Measurements from ENCODE around the gene PSMB1.

Gene PSMB1

DNA sequence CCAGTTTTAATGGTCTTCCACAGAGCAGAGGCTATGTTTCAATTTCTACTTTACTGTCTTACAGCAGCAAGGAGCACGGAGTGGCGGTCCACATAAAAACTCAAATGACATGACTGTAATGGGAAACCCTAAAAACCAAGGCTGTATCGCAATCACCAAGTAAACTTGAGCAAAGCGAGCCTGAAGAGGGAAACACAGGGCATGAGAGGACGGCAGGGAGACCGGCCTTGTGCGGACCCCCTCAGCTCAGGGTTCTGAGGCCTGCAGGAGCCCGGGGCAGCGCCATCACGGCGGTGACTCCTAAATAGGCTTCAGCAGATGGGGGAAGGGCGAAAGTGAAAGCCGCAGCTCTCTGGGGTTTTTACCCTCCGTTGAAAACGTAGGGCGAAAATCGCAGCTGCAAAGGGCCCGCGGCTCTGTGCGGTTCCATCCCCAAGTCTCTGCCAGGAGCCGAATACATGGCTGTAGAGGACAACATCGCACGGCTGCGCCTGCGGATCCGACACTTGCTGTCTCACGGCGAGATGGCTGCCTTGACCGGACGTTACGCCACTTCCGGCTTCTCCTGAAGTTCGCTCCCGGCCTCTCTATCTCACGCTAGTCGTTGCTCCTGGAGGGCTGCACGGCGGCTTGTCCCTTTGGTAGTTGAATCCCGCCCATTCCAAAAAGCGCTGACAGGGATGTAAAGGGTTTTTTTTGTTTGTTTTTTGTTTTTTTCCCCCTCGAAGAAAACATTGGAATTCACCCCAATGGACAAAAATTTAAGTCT lies at the start of gene PSMB1:
PSMB1 (minus strand) TSS at position 543 of the 769 bp plus-strand sequence; CDS start at position 478, 65 bp downstream.
- peak; percentile 70 for DNase-seq

DNA sequence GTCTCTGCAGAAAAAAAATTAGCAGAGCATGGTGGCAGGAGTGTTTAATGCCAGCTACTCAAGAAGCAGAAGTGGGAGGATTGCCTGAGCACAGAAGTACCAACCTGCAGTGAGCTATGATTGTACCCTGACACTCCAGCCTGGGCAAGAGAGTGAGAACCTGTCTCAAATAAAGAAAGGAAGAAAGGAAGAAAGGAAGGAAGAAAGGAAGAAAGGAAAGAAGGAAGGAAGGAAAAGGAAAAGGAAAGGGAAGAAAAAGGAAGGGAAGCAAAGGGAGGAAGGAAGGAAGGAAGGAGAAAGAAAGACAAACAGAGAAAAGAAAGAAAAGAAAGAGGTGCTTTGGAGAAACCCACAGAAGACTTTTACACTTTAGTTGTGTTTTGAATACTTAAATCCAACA lies 44.2 kb upstream of the PSMB1 start:
- DNase-seq: no peak

DNA sequence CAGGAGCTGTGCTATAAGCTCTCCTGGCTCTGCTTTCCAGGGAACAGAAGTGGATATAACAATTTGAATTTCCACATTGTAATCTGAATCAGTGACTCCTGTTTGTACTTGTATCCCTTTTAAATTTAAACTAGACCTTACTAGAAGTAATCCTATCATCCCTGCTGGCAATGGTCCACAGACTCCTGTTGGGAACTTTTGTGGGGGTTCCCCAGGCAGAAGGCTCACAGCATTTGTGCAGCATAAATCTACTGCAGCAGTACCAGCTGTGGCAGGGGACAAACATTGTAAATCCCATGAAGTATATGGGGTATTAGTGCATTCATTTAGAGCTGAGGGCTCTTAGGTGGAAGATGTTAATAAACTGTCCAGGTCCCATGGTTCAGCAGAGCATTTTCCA lies 43.3 kb upstream of the PSMB1 start:
- DNase-seq: no peak

DNA sequence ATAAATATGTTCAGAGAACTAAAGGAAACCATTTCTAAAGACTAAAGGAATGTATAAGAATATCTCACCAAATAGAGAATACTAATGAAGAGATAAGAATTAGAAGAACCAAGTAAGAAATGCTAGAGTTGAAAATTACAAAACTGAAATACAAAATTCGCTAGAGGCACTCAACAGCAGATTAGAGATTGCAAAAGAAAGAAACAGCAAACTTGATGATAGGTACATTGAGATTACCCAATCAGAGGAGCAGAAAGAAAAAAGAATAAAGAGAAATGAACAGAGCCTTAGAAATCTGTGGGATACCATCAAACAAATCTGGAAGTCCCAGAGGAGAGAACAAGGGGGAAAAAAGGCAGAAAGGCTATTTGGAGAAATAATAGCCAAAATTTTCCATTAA lies 37.6 kb upstream of the PSMB1 start:
- DNase-seq: no peak

DNA sequence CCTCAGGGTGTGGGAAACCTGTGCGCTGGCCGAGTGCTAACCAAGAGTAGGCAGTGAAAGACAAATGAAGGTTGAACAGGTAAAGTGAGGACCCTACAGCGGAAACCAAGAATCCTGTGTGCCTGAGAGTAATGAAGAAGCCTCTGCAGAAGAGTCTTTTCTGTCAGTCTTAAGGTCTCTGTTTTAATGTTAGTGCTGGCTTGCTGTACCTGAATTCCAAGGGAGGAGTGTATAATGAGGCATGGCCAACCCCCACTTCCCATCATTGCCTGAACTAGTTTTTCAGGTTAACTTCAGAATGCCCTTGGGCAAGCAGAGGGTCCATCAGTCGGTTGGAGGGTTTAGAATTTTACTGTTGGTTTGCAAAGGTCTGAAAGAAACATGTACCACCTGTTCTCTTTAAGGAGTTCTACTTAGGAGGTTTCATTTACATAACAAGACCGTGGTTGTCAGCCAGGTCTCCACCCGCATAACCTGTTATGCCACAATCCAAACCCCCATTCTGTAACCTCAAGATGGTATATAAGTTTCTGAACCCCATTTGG lies 31.9 kb upstream of the PSMB1 start:
- no peak for DNase-seq

DNA sequence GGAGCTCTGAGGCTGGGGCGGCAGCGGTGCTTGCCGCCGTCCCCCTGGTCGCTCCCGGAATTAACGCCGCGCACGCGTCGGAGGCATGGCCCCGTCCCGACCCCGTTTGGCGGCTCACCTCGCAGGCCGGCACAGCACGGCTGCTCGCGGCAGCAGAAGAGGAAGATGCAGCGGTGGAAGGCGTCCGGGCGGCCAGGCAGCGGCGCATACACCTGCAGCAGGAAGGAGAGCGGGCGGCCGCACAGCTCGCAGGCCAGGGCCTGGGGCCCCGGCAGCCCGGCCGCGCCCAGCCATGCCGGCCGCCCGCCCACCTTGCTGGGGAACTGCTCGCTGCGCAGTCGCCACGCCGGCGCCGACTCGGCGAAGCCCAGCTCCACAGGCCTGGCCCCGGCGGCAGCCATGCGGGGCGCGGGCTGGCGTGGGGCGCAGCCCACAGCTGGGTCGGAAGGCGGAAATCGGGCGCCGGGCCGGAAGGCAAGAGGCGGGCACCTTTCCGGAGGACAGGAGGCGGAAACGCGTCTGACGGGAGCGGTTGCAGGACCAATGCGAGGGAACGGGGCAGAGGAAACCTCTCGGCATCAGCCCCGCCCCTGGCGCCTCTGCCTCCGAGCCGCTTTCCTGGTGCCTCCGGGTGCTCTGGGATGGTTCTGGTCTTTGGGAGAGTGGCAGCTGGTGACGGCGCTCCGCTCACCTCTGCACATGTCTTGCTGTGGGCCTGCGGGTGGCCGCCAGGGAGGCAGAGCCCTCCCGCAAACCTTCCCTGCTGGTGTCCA lies 31.3 kb upstream of the PSMB1 start, which contains the start of gene PDCD2:
PDCD2 (minus strand) TSS at position 457 of the 773 bp plus-strand sequence; CDS start at position 401, 56 bp downstream.
- peak; percentile 74 for DNase-seq

DNA sequence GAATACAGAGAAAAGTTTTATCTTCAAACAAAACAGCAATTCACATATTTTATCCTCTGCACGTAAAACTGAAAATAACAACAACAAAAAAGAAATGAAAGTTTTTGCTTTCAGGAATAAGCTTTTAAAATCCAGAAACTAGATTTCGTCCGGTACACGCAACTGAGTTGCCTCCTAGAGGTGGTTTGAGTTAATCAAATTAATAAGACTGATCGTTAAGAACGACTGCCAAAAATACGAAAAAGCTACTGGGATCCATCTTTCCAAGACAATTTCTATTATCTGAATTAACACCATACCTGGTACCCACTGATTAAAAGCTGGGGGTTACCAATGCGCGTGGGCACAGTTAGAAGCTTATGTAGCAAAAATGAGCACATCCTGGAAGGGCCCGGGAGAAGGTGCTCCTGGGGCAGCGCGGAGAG lies 30.7 kb upstream of the PSMB1 start:
- DNase-seq: peak; percentile 21

DNA sequence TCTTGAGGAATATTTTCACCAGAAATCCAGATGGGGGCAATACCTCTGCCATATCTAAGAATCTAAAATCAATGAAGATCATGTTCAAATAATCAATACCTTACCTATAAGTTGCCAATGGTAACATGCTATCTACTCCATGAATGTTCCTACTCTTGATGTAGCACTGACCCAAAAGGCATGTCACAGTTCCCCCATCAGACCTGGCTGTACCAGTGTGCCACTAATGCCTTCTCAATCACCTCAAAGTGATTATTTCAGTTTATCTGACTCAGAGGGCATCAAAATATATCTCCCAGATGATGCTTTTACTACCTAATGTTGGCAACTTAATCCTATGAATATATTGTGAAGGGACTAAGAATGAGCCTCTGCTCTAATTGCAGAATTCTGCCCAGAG lies 25.8 kb upstream of the PSMB1 start:
- DNase-seq: no peak

DNA sequence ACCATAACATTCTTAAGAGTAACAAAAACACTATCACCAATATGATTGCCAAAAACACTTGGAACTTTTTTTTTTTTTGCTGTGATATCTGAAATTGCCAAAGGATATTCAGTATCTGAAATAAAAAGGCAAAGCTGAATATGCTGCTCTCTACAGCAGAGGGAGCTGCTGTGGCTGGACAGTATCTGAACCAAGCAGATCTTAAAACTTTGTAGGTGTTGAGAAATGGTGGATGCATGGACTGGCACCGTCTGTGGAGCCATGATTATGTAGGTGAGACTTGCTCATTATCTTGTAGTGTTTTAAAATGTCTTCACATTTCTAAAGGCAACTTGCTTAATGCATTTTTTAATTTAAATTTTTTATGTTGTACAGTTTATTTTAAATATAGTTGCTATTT lies 22.1 kb upstream of the PSMB1 start:
- DNase-seq: no peak

DNA sequence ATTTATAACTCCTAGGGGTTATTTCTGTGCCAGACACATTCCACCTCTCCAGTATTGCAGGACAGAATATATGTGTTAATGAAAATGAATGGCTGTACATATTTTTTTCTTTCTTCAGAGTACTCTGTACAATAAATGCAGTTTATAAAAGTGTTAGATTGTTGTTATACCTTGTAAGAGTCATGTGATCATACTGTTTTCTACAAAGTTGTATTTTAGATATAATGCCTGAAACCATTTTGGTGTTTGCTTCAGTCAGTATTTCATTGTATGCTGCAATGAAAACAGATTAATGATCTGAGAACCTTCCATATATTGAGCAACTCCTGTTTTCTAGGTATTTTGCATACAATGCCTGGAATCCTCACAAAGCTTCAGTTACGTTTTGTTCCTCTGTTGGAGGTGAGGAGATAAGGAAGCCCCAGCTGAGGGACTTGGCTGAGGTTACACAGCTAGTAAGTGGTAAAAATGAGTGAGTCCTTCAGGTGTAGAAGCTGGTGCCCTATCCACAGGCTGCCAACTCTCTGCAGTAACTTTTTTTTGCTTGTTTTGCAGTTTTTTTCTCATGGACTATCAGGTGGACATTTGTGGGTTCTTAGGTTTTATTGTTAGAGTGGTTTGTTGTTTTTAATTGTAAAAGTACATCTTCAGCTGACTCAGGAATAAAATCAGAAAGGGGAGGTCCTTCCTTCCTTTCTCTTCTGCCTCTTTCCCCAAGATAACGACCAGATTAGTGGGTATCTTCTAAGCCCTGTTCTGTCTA lies 19.8 kb upstream of the PSMB1 start:
- no peak for DNase-seq

DNA sequence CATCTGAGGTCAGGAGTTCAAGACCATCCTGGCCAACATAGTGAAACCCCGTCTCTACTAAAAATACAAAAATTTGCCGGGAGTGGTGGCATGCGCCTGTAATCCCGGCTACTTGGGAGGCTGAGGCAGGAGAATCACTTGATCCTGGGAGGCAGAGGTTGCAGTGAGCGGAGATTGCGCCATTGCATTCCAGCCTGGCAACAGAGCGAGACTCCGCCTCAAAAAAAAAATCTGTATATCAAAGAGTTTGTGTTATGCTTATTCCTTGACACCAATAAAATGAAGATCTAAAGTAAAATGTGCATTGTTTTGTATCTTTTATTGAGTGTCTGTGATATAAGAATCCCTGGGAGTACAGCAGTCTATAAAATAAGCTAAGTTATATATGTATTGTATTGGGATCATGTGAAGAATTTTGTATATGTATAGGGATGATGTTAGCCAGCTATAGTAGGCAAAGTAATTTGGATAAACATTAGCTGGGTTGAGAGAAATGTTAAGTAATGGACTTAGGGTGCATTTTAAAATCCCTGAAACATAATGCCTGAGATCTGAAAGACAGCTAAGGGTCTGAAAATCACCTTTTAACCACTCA lies 11.9 kb upstream of the PSMB1 start:
- no peak for DNase-seq

DNA sequence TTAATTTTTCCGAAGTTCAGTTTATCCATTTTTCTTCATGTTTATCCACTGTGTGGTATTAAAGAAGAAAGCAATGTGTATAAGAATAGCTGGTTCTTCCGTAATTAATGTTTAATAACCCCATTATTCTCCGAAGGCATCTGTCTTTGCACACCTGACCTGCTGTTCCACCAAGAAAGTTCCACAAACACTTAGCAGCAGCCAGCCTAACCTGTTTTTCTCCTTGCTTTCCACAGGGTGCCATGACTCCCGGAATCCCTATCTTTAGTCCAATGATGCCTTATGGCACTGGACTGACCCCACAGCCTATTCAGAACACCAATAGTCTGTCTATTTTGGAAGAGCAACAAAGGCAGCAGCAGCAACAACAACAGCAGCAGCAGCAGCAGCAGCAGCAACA lies 8.4 kb upstream of the PSMB1 start:
- no peak for DNase-seq

DNA sequence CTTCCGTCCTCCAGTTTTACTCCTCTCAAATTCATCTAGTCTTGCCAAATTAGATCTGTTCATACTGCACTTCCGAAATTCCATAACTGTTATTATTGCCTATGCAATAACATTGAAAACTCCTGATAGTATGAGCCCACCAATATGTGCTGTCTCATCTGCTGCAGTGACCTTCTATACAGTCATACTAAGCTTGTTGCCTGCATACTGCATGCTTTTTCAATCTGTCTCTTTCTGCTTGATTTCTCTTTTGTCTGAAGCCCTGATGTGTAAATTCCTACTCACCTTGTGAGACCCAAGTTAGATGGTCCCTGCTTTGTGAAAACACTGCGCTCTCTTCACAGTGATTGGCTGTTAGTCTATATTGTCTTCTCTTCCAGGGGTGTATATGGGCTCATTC lies 2.2 kb upstream of the PSMB1 start:
- DNase-seq: no peak

DNA sequence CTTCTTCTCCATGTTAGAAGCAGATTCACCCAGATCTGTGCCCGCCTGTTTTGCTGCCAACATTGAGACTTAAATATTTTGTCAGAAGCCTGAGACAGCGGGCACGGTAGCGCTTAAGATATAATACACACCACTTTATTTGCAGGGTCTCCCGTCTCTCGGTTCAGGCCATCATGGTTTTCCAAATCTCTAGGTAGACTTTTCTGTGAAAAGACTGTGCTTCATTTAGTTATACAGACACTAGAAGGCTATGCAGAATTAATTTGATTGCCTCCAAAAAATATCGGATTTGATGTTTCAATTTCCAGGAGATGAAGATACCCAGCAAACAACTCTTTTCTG lies 1.7 kb upstream of the PSMB1 start:
- no peak for DNase-seq

DNA sequence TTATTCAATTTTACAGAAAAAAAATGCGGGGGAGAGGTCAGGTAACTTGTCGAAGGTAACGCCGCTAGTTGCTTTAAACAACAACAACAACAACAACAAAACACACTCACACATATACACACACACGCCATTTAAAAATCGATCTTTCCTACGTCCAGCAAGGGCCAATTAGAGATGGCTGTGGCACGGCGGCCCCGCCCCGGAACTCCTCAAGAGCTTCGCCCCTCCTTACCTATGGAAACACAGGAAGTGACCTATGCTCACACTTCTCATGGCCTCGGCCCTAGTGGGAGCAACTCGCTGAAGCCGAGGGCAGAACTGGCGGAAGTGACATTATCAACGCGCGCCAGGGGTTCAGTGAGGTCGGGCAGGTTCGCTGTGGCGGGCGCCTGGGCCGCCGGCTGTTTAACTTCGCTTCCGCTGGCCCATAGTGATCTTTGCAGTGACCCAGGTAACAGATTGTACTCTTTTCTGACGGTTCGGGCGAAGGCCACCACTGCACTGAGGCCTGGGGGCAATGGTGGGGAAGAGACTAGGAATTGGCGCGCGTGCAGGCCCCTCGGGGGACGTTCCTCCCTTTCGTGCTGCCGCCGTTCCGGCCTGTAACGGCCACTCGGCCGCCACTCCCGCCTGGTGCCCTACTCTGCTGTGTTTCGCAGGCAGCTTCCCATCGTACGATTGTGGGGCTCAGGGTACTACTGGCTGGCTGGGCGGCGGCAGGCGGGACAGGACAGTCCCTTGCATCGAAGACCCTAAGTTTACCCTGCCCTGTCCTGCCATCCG lies 1.1 kb upstream of the PSMB1 start, which contains the start of gene TBP:
TBP (plus strand) TSS at position 357 of the 783 bp plus-strand sequence. CDS start 2,661 bp downstream, outside the sequence.
- DNase-seq: peak; percentile 97

DNA sequence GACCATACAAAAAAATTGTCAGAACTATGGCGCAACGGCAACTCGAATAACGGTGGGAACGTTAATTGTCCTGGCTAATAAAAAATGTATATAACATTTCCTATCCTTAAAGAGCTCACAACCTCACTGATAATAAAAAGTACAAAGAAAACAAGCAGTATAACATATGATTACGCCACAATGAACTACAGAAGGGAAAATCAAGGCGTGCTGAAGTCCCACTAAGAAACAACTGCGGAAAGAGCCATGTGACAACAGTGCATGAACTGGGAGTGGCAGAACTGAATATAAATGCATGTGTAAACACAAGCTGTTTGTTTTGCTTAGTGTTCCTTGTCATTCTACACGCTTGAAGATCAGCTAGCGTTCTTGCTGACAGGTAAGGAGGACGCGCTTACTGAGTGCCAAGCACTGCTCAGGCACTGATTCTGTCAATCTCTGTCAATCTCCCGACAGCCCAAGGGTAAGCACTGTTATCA lies 466 bp upstream of the PSMB1 start:
- DNase-seq: peak; percentile 35

DNA sequence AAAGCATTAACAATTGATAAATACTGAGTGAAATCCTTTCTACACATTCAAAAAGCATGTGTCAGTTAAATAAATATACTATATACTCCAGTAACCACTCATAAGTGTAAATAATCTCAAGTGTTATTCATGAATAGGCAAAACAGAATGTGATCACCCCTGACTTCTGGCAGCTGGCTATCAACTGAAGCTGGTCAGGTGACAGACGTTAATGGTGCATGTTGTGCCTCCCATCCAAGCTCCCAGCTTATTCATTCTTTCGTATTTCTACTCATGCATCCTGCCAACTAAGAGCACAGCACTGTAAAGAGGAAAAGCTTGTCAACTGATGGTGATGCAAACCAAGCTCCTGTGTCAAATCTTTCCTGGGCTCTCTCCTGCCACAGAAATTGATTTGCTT lies 7.7 kb downstream of the PSMB1 start:
- no peak for DNase-seq

DNA sequence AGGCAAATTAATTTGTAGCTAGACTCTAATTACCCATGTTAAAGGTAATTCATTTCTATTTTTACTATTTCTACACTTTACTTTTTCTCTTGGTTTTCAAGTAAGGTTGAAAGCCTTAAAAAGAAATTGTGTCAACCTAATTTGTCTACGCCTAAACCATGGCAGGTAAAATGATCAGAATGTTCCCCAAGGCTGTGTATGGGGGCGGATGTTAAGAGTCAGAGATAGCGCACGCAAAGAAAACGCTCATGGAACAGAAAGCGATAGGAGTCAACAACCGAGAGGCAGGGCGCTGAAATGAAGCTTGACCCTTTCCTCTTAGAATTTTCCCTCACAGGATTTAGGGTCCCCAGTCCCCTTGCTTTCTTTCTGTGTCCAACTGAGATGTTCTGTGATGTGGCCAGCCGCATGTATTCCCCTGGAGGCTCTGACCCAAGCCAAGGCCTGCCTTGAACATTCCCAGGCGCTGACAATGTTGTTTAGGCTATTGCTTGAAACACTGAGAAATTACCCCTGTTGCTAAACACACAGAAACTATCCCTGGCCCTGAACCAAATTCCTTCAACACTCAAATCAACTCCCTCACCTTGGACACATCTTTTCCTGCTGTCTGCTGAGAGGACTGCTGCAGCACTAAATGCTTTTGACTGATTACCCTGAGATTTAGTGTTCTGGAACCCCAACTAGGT lies 10.9 kb downstream of the PSMB1 start:
- no peak for DNase-seq

DNA sequence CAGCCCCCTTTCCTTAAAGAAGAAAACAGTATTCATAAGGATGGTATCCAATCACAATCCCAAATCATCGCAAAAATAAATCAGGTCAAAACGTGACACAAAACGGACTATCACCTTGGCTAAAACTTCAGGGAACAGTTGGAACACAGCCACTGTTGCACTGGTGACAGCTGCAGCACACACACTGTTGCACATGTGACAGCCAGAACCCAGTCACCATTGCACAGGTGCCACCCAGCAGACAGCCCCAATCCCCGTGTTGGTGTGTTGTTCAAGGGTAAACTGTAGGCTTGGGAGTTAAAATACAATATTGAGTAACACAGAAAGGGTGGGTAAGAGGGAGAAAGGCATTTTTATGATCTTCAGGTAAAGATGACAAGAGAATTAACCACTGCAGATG lies 15.8 kb downstream of the PSMB1 start:
- DNase-seq: no peak

DNA sequence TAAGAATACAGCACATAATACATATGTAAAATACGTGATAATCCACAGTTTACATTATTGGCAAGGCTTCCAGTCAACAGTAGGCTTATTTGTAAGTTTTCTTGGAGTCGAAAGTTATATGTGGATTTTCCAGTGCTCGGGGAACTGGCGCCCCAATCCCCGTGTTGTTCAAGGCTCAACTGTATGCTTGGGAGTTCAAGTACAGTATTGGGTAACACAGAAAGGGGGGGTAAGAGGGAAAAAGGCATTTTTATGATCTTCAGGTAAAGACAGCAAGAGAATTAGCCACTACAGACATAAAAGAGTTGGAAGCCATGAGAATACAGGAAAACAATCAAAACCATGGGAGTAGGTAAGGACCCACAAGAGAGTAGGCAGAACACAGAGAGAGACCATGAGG lies 16.4 kb downstream of the PSMB1 start:
- DNase-seq: no peak

DNA sequence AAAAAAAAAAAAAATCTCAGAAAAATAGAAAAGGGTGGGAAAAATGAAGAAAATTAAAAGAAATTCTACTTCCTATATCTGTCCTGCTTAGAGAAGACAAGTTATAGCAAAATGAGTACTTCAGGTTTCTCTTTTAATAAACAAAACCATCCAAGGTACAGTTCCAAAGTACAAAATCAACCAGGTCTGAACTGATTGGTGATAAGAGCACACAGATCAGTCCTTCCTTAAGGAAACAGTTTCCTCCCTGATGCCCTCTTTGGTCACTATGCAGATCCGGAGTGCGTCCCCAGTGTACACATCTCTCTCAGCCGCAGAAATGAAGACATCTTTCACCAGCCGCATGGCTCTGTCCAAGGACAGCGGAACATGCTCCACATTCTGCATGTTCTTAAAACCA lies 18.1 kb downstream of the PSMB1 start:
- no peak for DNase-seq

Data from NCI-H1694 (cell line).